H9 (cell line): ENCODE measurements around the gene NCOA1. TPM values are rescaled to one million over a fixed set of nuclear protein-coding genes. Genes with fewer than 3 reads are reported as not detected.

Experiments used
- DNase-seq: peaks from one replicate; pipeline ENCODE4 v3.0.0-alpha.2; 2017
- H2AFZ ChIP-seq: one replicate; pipeline ENCODE4 v1.6.1; 2013; ENCODE audit warnings: mild to moderate bottlenecking, low read length, control low read depth, moderate library complexity
- H2AK5ac ChIP-seq: 2 replicates; pipeline ENCODE4 v1.6.1; 2013; ENCODE audit warnings: low read length, control low read depth, mixed read lengths; ENCODE audit not compliant: insufficient read length
- H2BK120ac ChIP-seq: one replicate; pipeline ENCODE4 v1.6.1; 2013; ENCODE audit warnings: low read depth, mild to moderate bottlenecking, low read length, control low read depth, inconsistent platforms; ENCODE audit not compliant: poor library complexity, severe bottlenecking
- H2BK12ac ChIP-seq: 2 replicates; pipeline ENCODE4 v1.6.1; 2013; ENCODE audit warnings: low read length, control low read depth, mixed read lengths, low read depth; ENCODE audit not compliant: insufficient read length
- H2BK15ac ChIP-seq: 2 replicates; pipeline ENCODE4 v1.6.1; 2013; ENCODE audit warnings: low read depth, low read length, control low read depth
- H2BK20ac ChIP-seq: one replicate; pipeline ENCODE4 v1.6.1; 2013; ENCODE audit warnings: low read depth, mild to moderate bottlenecking, low read length, control low read depth, inconsistent platforms; ENCODE audit not compliant: poor library complexity, severe bottlenecking
- H2BK5ac ChIP-seq: 2 replicates; pipeline ENCODE4 v1.6.1; 2013; ENCODE audit warnings: low read length, control low read depth, mixed read lengths; ENCODE audit not compliant: insufficient read length
- H3K14ac ChIP-seq: 2 replicates; pipeline ENCODE4 v1.6.1; 2013; ENCODE audit warnings: low read length, control low read depth; ENCODE audit not compliant: insufficient read depth
- H3K18ac ChIP-seq: 2 replicates; pipeline ENCODE4 v1.6.1; 2013; ENCODE audit warnings: low read depth, mild to moderate bottlenecking, mixed read lengths, low read length, control low read depth; ENCODE audit not compliant: insufficient read length
- H3K23ac ChIP-seq: 2 replicates; pipeline ENCODE4 v1.6.1; 2013; ENCODE audit warnings: low read length, control low read depth, mixed read lengths, low read depth; ENCODE audit not compliant: insufficient read length
- H3K23me2 ChIP-seq: 2 replicates; pipeline ENCODE4 v1.6.1; 2013; ENCODE audit warnings: low read depth, mild to moderate bottlenecking, mixed read lengths, low read length, control low read depth; ENCODE audit not compliant: insufficient read length, poor library complexity, severe bottlenecking
- H3K27ac ChIP-seq: 2 replicates; pipeline ENCODE4 v1.5.1; 2013; ENCODE audit warnings: low read length, control low read depth, mixed read lengths, low read depth; ENCODE audit not compliant: insufficient read length
- H3K27me3 ChIP-seq: 2 replicates; pipeline ENCODE4 v1.6.1; 2013; ENCODE audit warnings: low read length, control low read depth, inconsistent platforms; ENCODE audit not compliant: insufficient read depth
- H3K4ac ChIP-seq: 2 replicates; pipeline ENCODE4 v1.6.1; 2013; ENCODE audit warnings: low read depth, mild to moderate bottlenecking, control low read depth, inconsistent platforms, low read length, moderate library complexity
- H3K4me1 ChIP-seq: 2 replicates; pipeline ENCODE4 v1.6.1; 2013; ENCODE audit warnings: low read length, control low read depth, inconsistent platforms; ENCODE audit not compliant: insufficient read depth
- H3K4me2 ChIP-seq: 2 replicates; pipeline ENCODE4 v1.6.1; 2013; ENCODE audit warnings: low read length, control low read depth, mixed read lengths; ENCODE audit not compliant: insufficient read length, insufficient read depth
- H3K56ac ChIP-seq: 2 replicates; pipeline ENCODE4 v1.6.1; 2013; ENCODE audit warnings: low read depth, mild to moderate bottlenecking, mixed read lengths, low read length, control low read depth; ENCODE audit not compliant: insufficient read length
- H3K79me1 ChIP-seq: 2 replicates; pipeline ENCODE4 v1.6.1; 2013; ENCODE audit warnings: low read depth, mild to moderate bottlenecking, moderate library complexity, low read length, control low read depth, inconsistent platforms; ENCODE audit not compliant: insufficient read depth, poor library complexity, severe bottlenecking
- H3K79me2 ChIP-seq: 2 replicates; pipeline ENCODE4 v1.6.1; 2013; ENCODE audit warnings: low read length, control low read depth, inconsistent platforms; ENCODE audit not compliant: insufficient read depth
- H3K9ac ChIP-seq: 2 replicates; pipeline ENCODE4 v1.6.1; 2013; ENCODE audit warnings: low read length, control low read depth, mixed read lengths; ENCODE audit not compliant: insufficient read length; ENCODE audit errors: extremely low read depth
- H3K9me3 ChIP-seq: one replicate; pipeline ENCODE4 v1.6.1; 2013; ENCODE audit warnings: low read depth, low read length, inconsistent platforms; ENCODE audit not compliant: control insufficient read depth
- H3T11ph ChIP-seq: one replicate; pipeline ENCODE4 v1.6.1; 2013; ENCODE audit warnings: mild to moderate bottlenecking, low read length, control low read depth, inconsistent platforms
- H4K20me1 ChIP-seq: one replicate; pipeline ENCODE4 v1.6.1; 2013; ENCODE audit not compliant: control insufficient read depth, insufficient read length, insufficient read depth
- H4K5ac ChIP-seq: 2 replicates; pipeline ENCODE4 v1.6.1; 2013; ENCODE audit warnings: low read depth, mild to moderate bottlenecking, mixed read lengths, low read length, control low read depth; ENCODE audit not compliant: insufficient read length
- H4K8ac ChIP-seq: replicated peaks from 2 replicates; pipeline ENCODE4 v1.6.1; 2013; ENCODE audit warnings: low read length, control low read depth, mixed read lengths, low read depth; ENCODE audit not compliant: insufficient read length
- H4K91ac ChIP-seq: 2 replicates; pipeline ENCODE4 v1.6.1; 2013; ENCODE audit warnings: low read depth, mild to moderate bottlenecking, moderate library complexity, mixed read lengths, low read length, control low read depth; ENCODE audit not compliant: insufficient read length
- H3K27ac Mint-ChIP-seq, 3 experiments: 2 replicates in 2 of 3; 3 replicates in 1 of 3; pipeline ENCODE4 v1.8.0; 2020 to 2021; ENCODE audit warnings: mixed read lengths in 3 of 3, mild to moderate bottlenecking in 1 of 3, moderate library complexity in 1 of 3
- H3K27me3 Mint-ChIP-seq: 2 replicates; pipeline ENCODE4 v1.8.0; 2021; ENCODE audit warnings: low read depth, mild to moderate bottlenecking, moderate library complexity, mixed read lengths
- H3K36me3 Mint-ChIP-seq, 3 experiments: 2 replicates in 2 of 3; 3 replicates in 1 of 3; pipeline ENCODE4 v1.8.0; 2020 to 2021; ENCODE audit warnings: low read depth in 3 of 3, mixed read lengths in 3 of 3; ENCODE audit not compliant: insufficient read depth in 1 of 3
- H3K4me1 Mint-ChIP-seq, 2 experiments: 2 replicates each; pipeline ENCODE4 v1.8.0; 2020; ENCODE audit warnings: mixed read lengths in 2 of 2
- H3K4me3 Mint-ChIP-seq, 2 experiments: 2 replicates in 1 of 2; 3 replicates in 1 of 2; pipeline ENCODE4 v1.8.0; 2020 to 2021; ENCODE audit warnings: mild to moderate bottlenecking in 2 of 2, mixed read lengths in 2 of 2, moderate library complexity in 1 of 2
- H3K9me3 Mint-ChIP-seq, 2 experiments: 2 replicates in 1 of 2; 3 replicates in 1 of 2; pipeline ENCODE4 v1.8.0; 2020; ENCODE audit warnings: mild to moderate bottlenecking in 2 of 2, mixed read lengths in 2 of 2, moderate library complexity in 1 of 2
- WGBS: extraction: QIAGEN DNeasy Blood & Tissue Kit; methylation state at CpG from one replicate; pipeline ENCODE4 v1.1.7; 2013; ENCODE audit warnings: missing lambda C conversion rate, low lambda C conversion rate, mixed read lengths; ENCODE audit not compliant: insufficient read length; ENCODE audit errors: extremely low coverage; 5-methylcytosine and 5-hydroxymethylcytosine counted together
- total RNA-seq: library from RNA; stranded (reverse); gene quantifications from 2 replicates; pipeline ENCODE4 v1.2.1, GENCODE V29; 2021
- TF ChIP-seq, protein P1 (sequence below): fragments of 200-600 bp; sonication (generic); conservative IDR thresholded peaks from 3 replicates; pipeline ENCODE4 v1.8.0; 2021; ENCODE audit warnings: antibody characterized with exemption, mild to moderate bottlenecking

The NCOA1 gene
- total RNA-seq, 1 experiment from 2014 or later: 14.8 TPM

DNA sequence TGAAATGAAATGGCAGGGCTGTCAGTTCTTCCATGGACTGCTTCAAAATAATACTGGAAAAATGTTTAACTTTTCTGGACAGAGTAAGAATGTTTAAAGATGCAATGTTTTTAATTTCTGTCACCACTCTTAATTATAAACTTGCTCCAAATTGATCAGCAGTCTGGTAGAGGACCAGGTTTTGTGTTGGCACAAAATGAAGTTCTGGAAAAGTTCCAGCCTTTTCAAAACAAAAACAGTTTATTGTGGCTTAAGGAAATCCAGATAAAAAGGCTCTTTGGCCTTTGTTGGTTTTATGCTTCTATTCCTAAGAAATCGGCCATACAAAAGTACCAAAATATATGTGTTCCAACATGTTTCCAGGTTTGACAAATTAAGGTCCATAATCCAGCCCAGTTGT lies 253.3 kb downstream of the NCOA1 start:
- Histone ChIP-seq H3K27ac (no peak overlapping the region), H2BK20ac (no peak overlapping the region)
- no peaks in the 10 kb centered on the region for H3K36me3 Mint-ChIP-seq

More for the DNA sequence above, 253.3 kb downstream of the NCOA1 start:
- Mint-ChIP-seq H3K4me3 (no peak overlapping the region), H3K9me3 (no peaks in the 10 kb centered on the region), H3K27ac (no peak overlapping the region), H3K4me1 (peaks cover 2 to 5% of the 10 kb centered on the region in 2 experiments; a peak in 3 of 4 replicates), H3K27me3 (no peaks in the 10 kb centered on the region)
- TF ChIP-seq, protein P1, sequence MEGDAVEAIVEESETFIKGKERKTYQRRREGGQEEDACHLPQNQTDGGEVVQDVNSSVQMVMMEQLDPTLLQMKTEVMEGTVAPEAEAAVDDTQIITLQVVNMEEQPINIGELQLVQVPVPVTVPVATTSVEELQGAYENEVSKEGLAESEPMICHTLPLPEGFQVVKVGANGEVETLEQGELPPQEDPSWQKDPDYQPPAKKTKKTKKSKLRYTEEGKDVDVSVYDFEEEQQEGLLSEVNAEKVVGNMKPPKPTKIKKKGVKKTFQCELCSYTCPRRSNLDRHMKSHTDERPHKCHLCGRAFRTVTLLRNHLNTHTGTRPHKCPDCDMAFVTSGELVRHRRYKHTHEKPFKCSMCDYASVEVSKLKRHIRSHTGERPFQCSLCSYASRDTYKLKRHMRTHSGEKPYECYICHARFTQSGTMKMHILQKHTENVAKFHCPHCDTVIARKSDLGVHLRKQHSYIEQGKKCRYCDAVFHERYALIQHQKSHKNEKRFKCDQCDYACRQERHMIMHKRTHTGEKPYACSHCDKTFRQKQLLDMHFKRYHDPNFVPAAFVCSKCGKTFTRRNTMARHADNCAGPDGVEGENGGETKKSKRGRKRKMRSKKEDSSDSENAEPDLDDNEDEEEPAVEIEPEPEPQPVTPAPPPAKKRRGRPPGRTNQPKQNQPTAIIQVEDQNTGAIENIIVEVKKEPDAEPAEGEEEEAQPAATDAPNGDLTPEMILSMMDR: no peak
- Histone ChIP-seq H3K27me3 (no peaks in the 10 kb centered on the region), H4K91ac (no peak overlapping the region), H4K20me1 (no peaks in the 10 kb centered on the region), H2BK12ac (no peak overlapping the region), H3K14ac (no peak overlapping the region), H2AFZ (no peak overlapping the region), H3K79me1 (no peaks in the 10 kb centered on the region), H4K8ac (no peak overlapping the region), H3K9me3 (no peaks in the 10 kb centered on the region), H2BK5ac (no peak overlapping the region), H3K4ac (no peak overlapping the region), H3T11ph (no peak overlapping the region), H3K79me2 (no peaks in the 10 kb centered on the region), H3K23ac (no peak overlapping the region), H3K56ac (no peak overlapping the region), H4K5ac (no peak overlapping the region), H2BK120ac (no peak overlapping the region), H3K18ac (no peak overlapping the region), H2BK15ac (no peak overlapping the region), H2AK5ac (no peak overlapping the region), H3K4me2 (no peak overlapping the region), H3K9ac (no peak overlapping the region), H3K23me2 (no peaks in the 10 kb centered on the region), H3K4me1 (no peaks in the 10 kb centered on the region)
- DNase-seq: no peak
- no CpG with 5 or more reads among the region's 1 CpG for WGBS
